HG03135 (cell line): ENCODE results near the gene SLC39A11.

Source experiments
- ATAC-seq: cut with Tn5 transposase; IDR thresholded peaks from one replicate; pipeline ENCODE4 v1.9.1; 2021; ENCODE audit warnings: mild to moderate bottlenecking, moderate library complexity; ENCODE audit not compliant: unreplicated experiment

SLC39A11 gene

DNA sequence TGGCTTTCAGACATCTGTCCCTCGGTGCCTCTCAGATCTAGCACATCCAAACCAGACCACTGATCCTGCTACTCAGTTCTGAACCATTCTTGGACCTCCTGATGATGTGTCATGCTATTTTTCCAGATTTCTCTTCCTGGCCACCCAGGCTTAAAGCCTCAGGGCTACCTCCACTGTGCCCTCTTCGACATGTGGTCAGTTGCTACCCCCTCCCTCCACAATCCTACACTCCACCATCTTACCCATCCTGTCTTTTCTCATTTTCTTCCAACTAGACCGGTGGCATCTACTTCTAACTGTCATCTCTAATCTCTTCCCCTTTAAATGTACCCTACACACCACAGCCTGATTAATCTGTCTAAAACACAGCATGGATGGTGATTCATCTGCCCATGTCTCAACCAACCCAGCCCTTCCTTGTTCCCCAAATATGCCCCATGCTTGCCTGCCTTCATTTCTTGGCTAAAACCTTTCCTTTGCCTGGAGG is 478.6 kb downstream of the SLC39A11 start:
- no peak for ATAC-seq

DNA sequence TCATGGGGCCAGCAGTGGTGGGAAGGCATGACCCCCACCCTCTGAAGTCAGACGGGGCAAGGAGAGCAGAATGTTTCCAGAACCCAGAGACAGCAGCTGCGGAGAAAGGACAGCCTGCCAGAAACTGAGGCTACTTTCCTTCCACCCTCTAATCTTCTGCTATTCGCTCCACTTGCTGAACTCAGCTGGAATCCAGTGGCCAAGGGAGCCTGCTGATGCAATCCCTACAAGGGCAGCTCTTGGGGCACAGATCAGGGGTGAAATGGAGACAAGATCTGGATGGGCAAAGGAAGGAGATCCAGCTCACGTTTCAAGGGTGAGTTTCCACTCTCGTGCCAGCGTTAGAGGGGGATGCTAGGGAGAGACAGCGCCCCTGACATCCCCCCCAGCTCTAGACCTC is 479.1 kb downstream of the SLC39A11 start:
- ATAC-seq: no peak

- no peak for ATAC-seq
Measured at GRCh38 chr17:72611172-72611571, 481.3 kb downstream of the SLC39A11 start.

DNA sequence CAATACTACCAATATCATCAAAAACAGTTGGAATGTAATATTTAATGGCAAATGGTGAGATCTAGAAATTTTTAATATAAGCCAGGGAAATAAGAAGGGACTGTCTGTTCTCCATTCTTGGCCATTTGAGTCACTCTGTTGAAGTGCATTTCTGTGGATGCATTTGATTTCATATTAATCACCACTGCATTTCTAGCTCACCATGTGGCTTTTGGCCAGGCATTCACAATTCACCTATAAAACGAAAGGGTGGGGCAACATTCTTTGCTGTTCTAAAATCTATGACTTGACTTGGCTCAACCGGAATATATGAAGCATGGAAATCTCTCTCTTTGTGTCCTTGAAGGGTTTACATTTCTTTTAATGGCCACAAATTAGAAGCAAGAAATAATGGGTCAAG is 483.0 kb downstream of the SLC39A11 start:
- ATAC-seq: no peak

DNA sequence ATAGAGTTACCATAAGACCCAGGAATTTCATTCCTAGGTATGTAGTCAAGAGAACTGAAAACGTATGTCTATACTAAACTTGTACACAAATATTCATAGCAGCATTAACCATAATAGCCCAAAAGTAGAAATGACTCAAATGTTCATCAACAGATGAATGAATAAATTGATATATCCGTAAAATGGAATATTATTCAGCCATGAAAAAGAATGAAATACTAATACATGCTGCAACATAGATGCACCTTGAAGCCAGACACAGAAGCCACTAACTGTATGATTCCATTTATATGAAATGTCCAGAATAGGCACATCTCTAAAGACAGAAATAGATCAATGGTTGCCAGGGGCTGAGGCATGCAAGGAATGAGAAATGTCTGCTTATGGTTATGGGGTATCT is 484.1 kb downstream of the SLC39A11 start:
- ATAC-seq: no peak

DNA sequence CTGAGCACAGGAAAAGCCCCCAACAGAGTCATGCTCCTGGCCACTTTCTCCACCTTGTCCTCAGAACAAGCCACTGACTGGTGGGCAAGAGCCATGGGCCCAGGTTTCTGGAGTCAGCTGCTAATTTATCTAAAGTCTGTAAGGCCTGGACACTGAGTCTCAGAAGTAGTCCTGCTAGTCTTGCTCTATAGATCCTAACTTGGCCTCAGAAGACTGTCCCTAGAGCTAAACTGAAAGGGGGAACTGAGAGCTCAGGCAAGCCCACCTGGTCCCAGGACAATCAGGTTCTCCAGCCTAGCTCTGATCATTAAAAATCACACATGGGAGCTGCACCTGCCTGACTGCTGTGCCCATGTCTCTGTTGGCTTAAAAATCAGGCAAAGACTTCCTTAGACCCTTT is 485.8 kb downstream of the SLC39A11 start:
- no peak for ATAC-seq

DNA sequence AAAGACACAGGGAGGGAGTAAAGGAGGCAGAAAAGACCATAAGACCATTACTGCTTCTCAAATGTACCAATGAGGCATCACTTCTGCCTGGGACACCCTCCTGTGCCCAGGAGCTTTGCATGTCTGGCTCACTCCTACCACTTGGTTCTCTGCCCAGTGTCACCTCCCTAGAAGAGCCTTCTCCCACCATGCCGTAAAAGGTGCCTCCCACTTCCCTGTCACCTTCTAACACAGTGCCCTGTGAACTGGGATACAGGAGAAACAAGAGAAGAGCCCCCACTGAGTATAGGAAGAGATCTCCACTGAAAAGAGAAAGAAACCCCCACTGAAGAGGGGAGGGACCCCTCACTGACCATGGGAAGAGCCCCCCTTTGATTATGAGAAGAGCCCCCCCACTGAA is 486.9 kb downstream of the SLC39A11 start:
- ATAC-seq: no peak

- ATAC-seq: no peak
Measured at GRCh38 chr17:72604518-72604917, 488.0 kb downstream of the SLC39A11 start.

GRCh38 chr17:72603420-72604242 is 488.9 kb downstream of the SLC39A11 start:
- no peak for ATAC-seq

- peak; percentile 70 for ATAC-seq
Measured at GRCh38 chr17:72602517-72603419, 489.7 kb downstream of the SLC39A11 start.

DNA sequence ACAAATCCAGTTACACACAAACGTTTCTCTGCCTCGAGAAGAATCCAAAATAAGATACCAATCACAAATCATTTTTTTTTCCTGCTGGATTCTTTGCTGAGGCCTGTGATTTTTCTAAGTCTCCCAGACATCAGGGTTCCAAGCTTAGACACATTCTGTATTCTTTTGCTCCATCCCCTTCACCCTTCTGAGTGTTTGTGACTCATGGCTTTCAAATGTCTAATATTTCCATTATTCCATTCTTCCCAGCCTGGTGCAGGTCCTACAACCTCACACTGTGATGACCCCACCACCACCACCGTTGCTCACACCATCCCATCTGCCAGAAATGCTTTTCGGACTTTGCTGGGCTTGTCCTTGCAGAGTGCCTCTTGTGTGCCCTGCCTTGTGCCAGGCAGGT is 491.6 kb downstream of the SLC39A11 start:
- no peak for ATAC-seq

- ATAC-seq: no peak
Measured at GRCh38 chr17:72599891-72600290, 492.6 kb downstream of the SLC39A11 start.

GRCh38 chr17:72598695-72599094 is 493.8 kb downstream of the SLC39A11 start:
- ATAC-seq: no peak

DNA sequence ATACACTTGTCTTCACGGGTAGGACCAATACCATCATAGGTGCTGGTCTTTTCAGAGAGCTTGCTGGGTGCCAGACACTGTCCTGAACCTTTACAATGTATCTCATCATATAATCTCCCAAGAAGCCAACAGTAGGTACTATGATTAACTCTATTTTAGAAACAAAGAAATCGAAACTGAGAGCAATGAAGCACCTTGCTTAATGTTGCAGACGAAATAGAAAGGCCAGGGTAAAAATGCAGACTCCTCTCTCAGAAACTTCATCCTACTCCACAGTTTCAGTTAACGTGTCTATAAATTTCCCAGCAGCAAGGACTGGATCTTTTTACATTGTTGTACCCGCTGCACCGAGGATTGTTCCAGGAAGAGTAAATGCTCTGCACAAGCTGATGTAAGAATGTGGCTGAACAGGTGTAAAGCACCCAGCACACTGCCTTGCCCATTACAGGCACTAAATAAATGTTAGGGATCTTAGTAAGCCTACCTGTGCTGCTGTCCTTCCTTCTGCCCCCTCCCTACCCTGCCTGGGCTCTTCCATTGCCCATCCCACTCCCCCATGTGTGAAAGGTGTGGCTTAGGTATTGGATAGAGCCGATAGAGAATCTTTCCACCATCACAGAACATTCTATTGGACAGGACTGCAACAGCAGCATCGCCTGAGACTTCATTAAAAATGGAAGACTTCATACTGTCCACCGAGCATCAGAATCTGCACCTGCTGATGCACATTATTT is 495.0 kb downstream of the SLC39A11 start:
- no peak for ATAC-seq
